Forelimb muscle (tissue), 1 donor: Measurements from ENCODE around the gene ARGLU1. TPM values are rescaled to one million over a fixed set of nuclear protein-coding genes. Genes with fewer than 3 reads are reported as not detected.
A peak's percentile ranks its signal among the peaks of the same experiment; 100 is the strongest.
"Not testable (repeated sequence)": the region's sequence is repeated elsewhere in the genome, so short reads cannot be mapped to it uniquely, and the experiment has no call there.

Experiments
- DNase-seq: peaks from one replicate; pipeline ENCODE4 v3.0.0-alpha.2; 2013; ENCODE audit warnings: low read depth
- polyA plus RNA-seq: library from polyadenylated mRNA; unstranded; fragments of 120-200 nt; gene quantifications from one replicate; pipeline ENCODE4 v1.2.1, GENCODE V29; 2013; ENCODE audit not compliant: insufficient read length

Gene ARGLU1
- 140 TPM for polyA plus RNA-seq

GRCh38 chr13:106567474-106568298 lies at the start of gene ARGLU1:
TSS of gene ARGLU1 (minus strand) at chr13:106568137. CDS start at chr13:106567919, 218 bp downstream.
- peak; percentile 89 for DNase-seq

GRCh38 chr13:106617561-106617960 lies 49.6 kb upstream of the ARGLU1 start:
- DNase-seq, result no peak

GRCh38 chr13:106616729-106617128 lies 48.8 kb upstream of the ARGLU1 start:
- DNase-seq, result no peak

GRCh38 chr13:106614874-106615273 lies 46.9 kb upstream of the ARGLU1 start:
- DNase-seq, result no peak

- no peak for DNase-seq
These were observed 44.8 kb upstream of the ARGLU1 start for GRCh38 chr13:106612688-106613087.

GRCh38 chr13:106610486-106610885 lies 42.5 kb upstream of the ARGLU1 start:
- DNase-seq, result no peak

GRCh38 chr13:106609116-106609515 lies 41.2 kb upstream of the ARGLU1 start:
- DNase-seq, result no peak

- no peak for DNase-seq
These were observed 35.6 kb upstream of the ARGLU1 start for GRCh38 chr13:106603546-106603945.

GRCh38 chr13:106602178-106602577 lies 34.2 kb upstream of the ARGLU1 start:
- DNase-seq, result no peak

GRCh38 chr13:106601489-106601888 lies 33.6 kb upstream of the ARGLU1 start:
- no peak for DNase-seq

- DNase-seq, result not testable (repeated sequence)
These were observed 32.8 kb upstream of the ARGLU1 start for GRCh38 chr13:106600798-106601135.

- DNase-seq, result peak; percentile 75
These were observed 32.2 kb upstream of the ARGLU1 start for GRCh38 chr13:106599875-106600797.

GRCh38 chr13:106597749-106598395 lies 29.9 kb upstream of the ARGLU1 start:
- DNase-seq, result no peak

GRCh38 chr13:106597186-106597585 lies 29.2 kb upstream of the ARGLU1 start:
- no peak for DNase-seq

- DNase-seq, result no peak
These were observed 28.5 kb upstream of the ARGLU1 start for GRCh38 chr13:106596275-106596937.

GRCh38 chr13:106595625-106596024 lies 27.7 kb upstream of the ARGLU1 start:
- no peak for DNase-seq

GRCh38 chr13:106594980-106595379 lies 27.0 kb upstream of the ARGLU1 start:
- DNase-seq, result no peak

- no peak for DNase-seq
These were observed 25.2 kb upstream of the ARGLU1 start for GRCh38 chr13:106593132-106593531.

- no peak for DNase-seq
These were observed 23.4 kb upstream of the ARGLU1 start for GRCh38 chr13:106591299-106591698.

GRCh38 chr13:106589716-106590115 lies 21.8 kb upstream of the ARGLU1 start:
- no peak for DNase-seq

- no peak for DNase-seq
These were observed 20.4 kb upstream of the ARGLU1 start for GRCh38 chr13:106588367-106588766.

GRCh38 chr13:106587787-106588186 lies 19.9 kb upstream of the ARGLU1 start:
- DNase-seq, result no peak
